Stimulated activated effector memory CD8-positive, alpha-beta T cell treated with anti-CD3 and anti-CD28 coated beads, Interleukin-12 subunit alpha, Interleukin-12 subunit beta, amount 100 ng/mL, for 72 hours (primary cell): ENCODE measurements around the gene PI16.
A peak's percentile ranks its signal among the peaks of the same experiment; 100 is the strongest.
"Not testable (repeated sequence)": the region's sequence is repeated elsewhere in the genome, so short reads cannot be mapped to it uniquely, and the experiment has no call there.

Source experiments
- ATAC-seq: fragments of 150-1000 bp; cut with Tn5 transposase; 2 replicates; pipeline ENCODE4 v1.10.0; 2021
- DNase-seq, 2 donors: peaks; one replicate each; pipeline ENCODE4 v3.0.0; 2021 to 2022; ENCODE audit warnings: low spot score in 2 of 2
- H3K27ac Mint-ChIP-seq: one replicate; pipeline ENCODE4 v1.8.0; 2022; ENCODE audit warnings: mild to moderate bottlenecking, mixed read lengths
- H3K36me3 Mint-ChIP-seq: one replicate; pipeline ENCODE4 v1.8.0; 2022; ENCODE audit warnings: mild to moderate bottlenecking, mixed read lengths
- H3K4me1 Mint-ChIP-seq: one replicate; pipeline ENCODE4 v1.8.0; 2022; ENCODE audit warnings: mixed read lengths
- H3K4me3 Mint-ChIP-seq: one replicate; pipeline ENCODE4 v1.8.0; 2022; ENCODE audit warnings: mild to moderate bottlenecking, mixed read lengths
- H3K9me3 Mint-ChIP-seq: one replicate; pipeline ENCODE4 v1.8.0; 2022; ENCODE audit warnings: mixed read lengths

Gene PI16

DNA sequence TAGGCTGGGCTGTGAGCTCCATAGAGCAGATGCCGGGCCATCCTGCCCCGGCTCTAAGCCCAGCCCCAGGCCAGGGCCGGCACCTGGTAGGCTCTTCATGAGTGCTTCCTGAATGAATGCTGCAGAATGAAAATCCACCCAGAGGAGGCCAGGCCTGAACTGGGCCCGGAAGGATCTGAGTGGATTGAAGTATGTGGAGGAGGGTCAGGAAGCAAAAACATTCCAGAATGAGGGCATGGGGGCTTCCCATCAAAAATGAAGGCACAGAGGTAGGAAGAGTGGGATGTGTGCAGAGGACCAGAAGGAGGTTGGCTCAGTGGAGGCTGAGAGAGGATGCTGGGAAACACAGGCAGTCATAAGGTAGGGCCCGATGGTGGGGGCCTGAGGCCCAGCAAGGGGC, 15.5 kb upstream of the PI16 start:
- H3K4me3 Mint-ChIP-seq, H3K27ac Mint-ChIP-seq, DNase-seq, H3K36me3 Mint-ChIP-seq, H3K9me3 Mint-ChIP-seq, ATAC-seq, H3K4me1 Mint-ChIP-seq: not testable (repeated sequence)

DNA sequence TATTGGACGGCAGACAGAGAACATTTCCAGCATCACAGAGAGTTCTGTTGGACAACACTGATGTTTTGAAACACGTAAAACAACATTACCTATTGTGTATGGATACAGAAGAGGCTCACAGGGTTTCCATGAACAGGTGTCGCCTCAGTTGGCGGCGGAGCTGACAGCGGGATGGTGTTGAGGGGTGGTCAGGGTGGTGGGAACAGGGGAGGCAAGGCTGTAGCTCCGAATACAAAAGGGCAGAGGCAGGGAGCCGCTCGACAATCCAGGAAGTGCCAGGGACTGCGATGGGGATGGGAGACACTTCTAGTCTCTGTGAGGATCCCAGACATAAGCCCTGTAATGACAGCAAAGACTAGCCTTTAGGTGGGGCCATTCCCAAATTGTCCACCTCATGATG, 14.5 kb upstream of the PI16 start:
- DNase-seq: no peak
- Mint-ChIP-seq H3K4me1 (peaks cover 6% of the 10 kb centered on the region), H3K9me3 (no peaks in the 10 kb centered on the region), H3K27ac (peak overlapping the region; percentile 24), H3K36me3 (no peaks in the 10 kb centered on the region), H3K4me3 (no peak overlapping the region)
- ATAC-seq: no peak

DNA sequence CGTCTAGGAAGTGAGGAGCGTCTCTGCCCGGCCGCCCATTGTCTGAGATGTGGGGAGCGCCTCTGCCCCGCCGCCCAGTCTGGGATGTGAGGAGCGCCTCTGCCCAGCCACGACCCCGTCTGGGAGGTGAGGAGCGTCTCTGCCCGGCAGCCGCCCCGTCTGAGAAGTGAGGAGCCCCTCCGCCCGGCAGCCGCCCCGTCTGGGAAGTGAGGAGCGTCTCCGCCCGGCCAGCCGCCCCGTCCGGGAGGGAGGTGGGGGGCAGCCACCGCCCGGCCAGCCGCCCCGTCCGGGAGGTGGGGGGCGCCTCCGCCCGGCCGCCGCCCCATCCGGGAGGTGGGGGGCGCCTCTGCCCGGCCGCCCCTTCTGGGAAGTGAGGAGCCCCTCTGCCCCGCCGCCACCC, 13.0 kb upstream of the PI16 start:
- H3K9me3 Mint-ChIP-seq, DNase-seq, H3K4me3 Mint-ChIP-seq, H3K27ac Mint-ChIP-seq, H3K36me3 Mint-ChIP-seq, ATAC-seq: not testable (repeated sequence)
- H3K4me1 Mint-ChIP-seq: peaks cover 10% of the 10 kb centered on the region

DNA sequence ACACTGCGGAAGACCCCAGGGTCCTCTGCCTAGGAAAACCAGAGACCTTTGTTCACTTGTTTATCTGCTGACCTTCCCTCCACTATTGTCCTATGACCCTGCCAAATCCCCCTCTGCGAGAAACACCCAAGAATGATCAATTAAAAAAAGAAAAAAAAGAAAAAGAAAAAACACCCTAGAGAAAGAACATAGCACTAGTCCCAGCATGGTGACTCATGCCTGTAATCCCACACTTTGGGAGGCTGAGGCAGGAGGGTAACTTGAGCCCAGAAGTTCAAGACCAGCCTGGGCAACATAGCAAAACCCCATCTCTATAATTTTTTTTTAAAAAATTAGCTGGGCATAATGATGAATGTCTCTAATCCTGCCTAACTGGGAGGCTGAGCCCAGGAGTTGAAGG, 12.2 kb upstream of the PI16 start:
- not testable (repeated sequence) for H3K4me3 Mint-ChIP-seq, H3K9me3 Mint-ChIP-seq

GRCh38 chr6:36944650-36945049, 9.9 kb upstream of the PI16 start:
- no peak overlapping the region for H3K27ac Mint-ChIP-seq
- peaks cover 37% of the 10 kb centered on the region for H3K4me1 Mint-ChIP-seq
- ATAC-seq (peak; percentile 28), DNase-seq (no peak)
- H3K4me3 Mint-ChIP-seq: no peak overlapping the region
- no peaks in the 10 kb centered on the region for H3K9me3 Mint-ChIP-seq
- peaks cover 5% of the 10 kb centered on the region for H3K36me3 Mint-ChIP-seq

More for the DNA sequence above, 12.2 kb upstream of the PI16 start:
- ATAC-seq, H3K36me3 Mint-ChIP-seq, DNase-seq, H3K27ac Mint-ChIP-seq: not testable (repeated sequence)
- H3K4me1 Mint-ChIP-seq: peaks cover 14% of the 10 kb centered on the region

DNA sequence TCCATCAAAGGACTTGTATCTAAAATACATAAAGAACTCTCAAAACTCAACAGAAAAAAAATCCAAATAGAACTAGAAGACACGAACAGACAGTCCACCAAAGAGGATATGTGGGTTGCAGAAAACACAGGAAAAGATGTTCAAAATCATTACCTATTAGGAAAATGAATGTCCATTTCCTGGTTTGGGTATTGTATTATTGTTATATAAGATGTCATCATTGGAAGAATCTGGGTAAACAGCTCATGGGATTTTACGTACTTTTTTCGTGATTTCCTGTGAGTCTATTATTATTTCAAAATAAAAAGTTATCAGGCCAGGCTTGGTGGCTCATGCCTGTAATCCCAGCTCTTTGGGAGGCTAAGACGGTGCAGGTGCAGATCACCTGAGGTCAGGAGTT, 9.2 kb upstream of the PI16 start:
- ATAC-seq (no peak), DNase-seq (no peak)
- Mint-ChIP-seq H3K9me3 (no peaks in the 10 kb centered on the region), H3K4me3 (no peak overlapping the region), H3K27ac (no peak overlapping the region), H3K36me3 (peaks cover 5% of the 10 kb centered on the region), H3K4me1 (peaks cover 43% of the 10 kb centered on the region)

DNA sequence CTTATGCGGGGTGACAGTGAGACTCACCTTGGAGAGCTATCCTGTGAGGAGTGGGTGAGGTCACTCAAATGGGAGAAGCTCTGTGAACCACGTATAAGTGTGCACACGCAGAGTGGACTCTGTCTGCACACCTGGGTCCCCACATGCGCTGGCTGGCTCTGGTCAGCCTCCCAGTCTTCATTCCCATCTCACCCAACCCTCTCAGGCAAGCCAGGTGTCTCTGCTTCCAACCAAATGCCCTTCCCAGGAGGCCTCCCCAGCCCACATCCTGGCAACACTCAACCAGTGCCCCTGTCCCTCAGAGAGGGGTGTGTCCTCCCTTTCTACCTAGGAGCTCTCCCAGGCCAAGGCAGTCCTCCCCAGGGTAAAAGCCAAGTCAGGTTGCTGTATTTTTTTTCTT, 8.0 kb upstream of the PI16 start:
- ATAC-seq (no peak), DNase-seq (no peak)
- Mint-ChIP-seq H3K27ac (peak overlapping the region; percentile 58), H3K4me3 (no peak overlapping the region), H3K36me3 (peaks cover 5% of the 10 kb centered on the region), H3K4me1 (peaks cover 43% of the 10 kb centered on the region), H3K9me3 (no peaks in the 10 kb centered on the region)

DNA sequence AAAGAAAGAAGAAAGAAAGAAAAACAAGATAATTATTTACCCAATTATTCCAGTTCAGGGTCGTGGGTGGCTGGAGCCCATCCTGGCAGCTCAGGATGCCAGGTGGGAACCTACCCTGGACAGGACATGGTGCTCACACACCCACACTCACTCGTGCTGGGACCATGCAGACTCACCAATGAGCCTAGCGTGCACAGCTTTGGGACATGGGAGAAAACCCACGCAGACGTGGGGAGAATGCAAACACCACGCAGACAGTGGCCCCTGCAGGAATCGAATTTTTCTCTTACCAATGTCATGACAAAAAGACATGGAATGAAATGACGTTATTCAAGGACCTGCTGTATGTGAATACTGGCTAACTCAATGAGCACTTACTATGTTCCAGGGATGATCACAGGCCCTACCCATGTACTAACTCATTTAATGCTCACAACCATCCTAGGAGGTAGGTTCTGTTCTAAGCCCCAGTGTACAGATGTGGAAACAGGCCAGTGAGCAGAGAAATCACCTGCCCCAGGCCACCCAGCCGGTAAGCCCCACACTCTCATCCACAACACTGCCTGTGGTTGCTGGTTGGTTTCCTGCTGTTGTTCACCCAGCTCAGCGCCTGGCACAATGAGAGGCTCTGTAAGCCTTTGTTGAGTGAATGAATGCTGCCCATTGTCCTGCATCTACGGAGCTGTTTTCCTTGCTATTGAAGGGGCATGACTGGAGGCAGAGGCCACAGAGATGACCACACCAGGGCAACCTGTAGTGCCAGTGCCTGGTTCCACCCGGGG, 6.8 kb upstream of the PI16 start:
- ATAC-seq: peak; percentile 85
- no peak for DNase-seq
- Mint-ChIP-seq H3K4me1 (peaks cover 43% of the 10 kb centered on the region), H3K36me3 (peaks cover 5% of the 10 kb centered on the region), H3K27ac (no peak overlapping the region), H3K4me3 (no peak overlapping the region), H3K9me3 (no peaks in the 10 kb centered on the region)

DNA sequence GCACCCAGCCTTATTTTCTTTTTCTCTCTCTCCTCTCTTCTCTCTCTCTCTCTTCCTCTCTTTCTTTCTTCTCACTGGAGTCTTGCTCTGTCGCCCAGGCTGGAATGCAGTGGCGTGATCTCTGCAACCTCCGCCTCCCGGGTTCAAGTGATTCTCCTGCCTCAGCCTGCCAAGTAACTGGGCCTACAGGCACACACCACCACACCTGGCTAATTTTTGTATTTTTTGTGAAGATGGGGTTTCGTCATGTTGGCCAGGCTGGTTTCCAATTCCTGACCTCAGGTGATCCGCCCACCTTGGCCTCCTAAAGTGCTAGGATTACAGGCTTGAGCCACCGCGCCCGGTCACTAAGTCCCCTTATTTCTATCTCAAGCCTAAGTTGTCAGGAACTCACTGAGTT, 5.5 kb upstream of the PI16 start:
- not testable (repeated sequence) for H3K4me3 Mint-ChIP-seq, DNase-seq, H3K27ac Mint-ChIP-seq, H3K36me3 Mint-ChIP-seq, ATAC-seq, H3K9me3 Mint-ChIP-seq
- peaks cover 46% of the 10 kb centered on the region for H3K4me1 Mint-ChIP-seq

- DNase-seq (no peak), ATAC-seq (peak; percentile 49)
- Mint-ChIP-seq H3K4me1 (peaks cover 51% of the 10 kb centered on the region), H3K27ac (no peak overlapping the region), H3K9me3 (no peaks in the 10 kb centered on the region), H3K36me3 (peaks cover 5% of the 10 kb centered on the region), H3K4me3 (no peak overlapping the region)
Measured at GRCh38 chr6:36949636-36950035, 4.9 kb upstream of the PI16 start.

DNA sequence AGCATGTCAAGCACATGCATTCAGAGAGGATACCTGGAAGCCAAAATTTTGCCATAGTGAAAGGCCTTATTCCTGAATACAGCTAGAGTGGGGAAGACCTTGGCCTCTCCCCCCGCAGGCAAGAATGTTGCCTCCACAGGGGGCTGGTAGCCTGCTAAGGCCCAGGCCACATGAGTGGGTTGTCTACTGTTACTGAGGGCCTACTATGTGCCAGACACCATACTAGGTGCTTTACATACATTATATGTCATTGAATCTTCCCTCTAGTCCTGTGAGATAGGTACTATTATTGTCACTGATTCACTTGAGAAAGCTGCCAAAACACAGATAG, 642 bp upstream of the PI16 start:
- no peak for ATAC-seq
- no peaks in the 10 kb centered on the region for H3K36me3 Mint-ChIP-seq
- no peak overlapping the region for H3K4me3 Mint-ChIP-seq
- H3K4me1 Mint-ChIP-seq: peaks cover 55% of the 10 kb centered on the region
- DNase-seq: no peak
- H3K27ac Mint-ChIP-seq: peak overlapping the region; percentile 38
- H3K9me3 Mint-ChIP-seq: no peaks in the 10 kb centered on the region

DNA sequence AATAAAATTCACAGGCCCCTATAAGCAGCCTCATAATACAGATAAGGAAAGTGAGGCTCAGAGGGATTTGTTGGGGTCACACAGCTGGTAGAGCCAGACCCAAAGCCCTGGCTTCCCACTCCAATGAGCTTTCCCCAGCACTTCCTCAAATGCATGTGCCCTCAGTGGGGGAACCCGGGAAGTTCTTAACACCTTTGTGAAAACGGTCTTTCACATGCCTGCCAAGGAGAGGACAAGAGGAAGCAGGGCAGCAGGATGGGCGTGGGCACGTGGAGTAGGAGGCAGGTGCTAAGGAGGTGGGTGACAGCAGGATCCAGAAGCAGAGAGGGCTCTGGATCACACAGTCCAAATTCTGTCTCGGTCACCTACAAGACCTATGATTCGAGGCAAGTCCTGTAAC, 598 bp downstream of the PI16 start:
- ATAC-seq (no peak), DNase-seq (no peak)
- Mint-ChIP-seq H3K4me1 (peaks cover 43% of the 10 kb centered on the region), H3K9me3 (no peaks in the 10 kb centered on the region), H3K36me3 (no peaks in the 10 kb centered on the region), H3K27ac (peak overlapping the region; percentile 83), H3K4me3 (peak overlapping the region; percentile 48)

DNA sequence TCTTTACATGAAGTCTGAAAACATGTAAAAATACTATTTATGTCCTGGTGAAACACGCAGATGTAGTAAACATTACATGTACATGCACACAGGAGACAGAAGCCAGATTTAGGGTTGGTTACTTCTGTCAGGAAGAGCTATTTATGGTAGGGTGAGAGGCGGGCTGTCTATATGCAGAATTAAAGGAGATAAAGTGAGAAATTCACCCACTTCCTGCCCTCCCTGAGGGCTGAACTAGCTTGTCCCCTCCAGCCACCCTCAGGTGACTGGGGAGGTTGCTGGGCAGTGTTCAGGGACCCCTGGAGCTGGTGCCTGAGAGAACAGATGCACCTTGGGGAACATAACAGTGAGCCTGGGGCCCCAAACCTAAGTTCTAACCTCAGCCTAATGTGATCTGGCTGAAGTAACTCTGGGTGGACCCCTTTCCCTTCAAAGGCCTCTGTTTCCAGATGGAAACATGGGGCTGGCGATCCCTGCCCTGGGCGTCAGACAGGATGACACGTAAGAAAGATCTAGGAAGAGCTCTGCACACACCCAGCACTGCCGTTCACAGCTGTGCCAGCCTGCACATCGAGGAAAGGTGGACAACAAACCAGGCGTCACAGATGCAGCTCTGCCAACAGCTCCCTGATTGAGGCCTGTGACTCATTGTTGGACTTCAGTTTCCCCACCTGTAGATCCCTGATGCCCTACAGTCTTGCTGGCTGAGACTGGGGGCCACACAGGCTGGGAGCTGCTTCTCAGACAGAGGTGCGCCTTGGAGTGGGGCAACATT, 1.3 kb downstream of the PI16 start:
- no peak for DNase-seq
- ATAC-seq: peak; percentile 48
- Mint-ChIP-seq H3K36me3 (no peaks in the 10 kb centered on the region), H3K4me1 (peaks cover 43% of the 10 kb centered on the region), H3K9me3 (no peaks in the 10 kb centered on the region), H3K27ac (peak overlapping the region; percentile 83), H3K4me3 (peak overlapping the region; percentile 48)

GRCh38 chr6:36956446-36956820, 1.9 kb downstream of the PI16 start:
- Mint-ChIP-seq H3K4me3 (no peak overlapping the region), H3K4me1 (peaks cover 49% of the 10 kb centered on the region)

DNA sequence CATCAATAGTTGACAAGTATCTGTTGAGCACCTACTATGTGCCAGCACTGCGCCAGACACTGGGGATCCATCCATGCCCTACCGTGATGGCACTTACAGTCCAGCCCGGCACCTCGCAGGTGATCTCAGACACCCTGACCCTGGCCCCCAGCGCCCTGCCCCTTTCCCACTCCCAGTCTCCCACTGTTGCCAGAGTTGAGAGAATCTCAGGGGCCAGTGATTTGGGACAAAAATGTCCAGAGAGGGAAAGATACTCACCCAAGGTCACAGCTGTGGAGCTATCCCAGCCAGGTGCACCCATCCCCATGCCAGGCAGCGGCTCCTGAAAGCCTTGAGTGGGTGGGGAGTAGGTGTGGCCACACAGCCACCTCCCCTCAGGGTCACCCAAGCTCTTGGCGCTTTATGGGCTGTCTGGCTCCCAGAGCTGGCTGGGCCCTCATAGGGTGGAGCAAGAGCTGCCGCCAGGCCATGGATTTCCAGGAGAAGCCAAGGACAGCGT, 3.3 kb downstream of the PI16 start:
- H3K4me1 Mint-ChIP-seq: peaks cover 55% of the 10 kb centered on the region
- H3K36me3 Mint-ChIP-seq: no peaks in the 10 kb centered on the region
- no peak overlapping the region for H3K4me3 Mint-ChIP-seq
- ATAC-seq: no peak
- no peaks in the 10 kb centered on the region for H3K9me3 Mint-ChIP-seq
- H3K27ac Mint-ChIP-seq: no peak overlapping the region
- DNase-seq: no peak

More at GRCh38 chr6:36956446-36956820, 1.9 kb downstream of the PI16 start:
- DNase-seq (no peak), ATAC-seq (no peak)
- Mint-ChIP-seq H3K36me3 (no peaks in the 10 kb centered on the region), H3K27ac (peak overlapping the region; percentile 83), H3K9me3 (no peaks in the 10 kb centered on the region)
